Superior temporal gyrus (tissue), 1 donor: ENCODE measurements around the gene COL5A1.
A peak's percentile ranks its signal among the peaks of the same experiment; 100 is the strongest.

Source experiments
- DNase-seq: peaks from one replicate; pipeline ENCODE4 v3.0.0-alpha.2; 2016; ENCODE audit errors: extremely low spot score

The COL5A1 gene

GRCh38 chr9:134813841-134814240, 172.2 kb downstream of the COL5A1 start:
- no peak for DNase-seq

DNA sequence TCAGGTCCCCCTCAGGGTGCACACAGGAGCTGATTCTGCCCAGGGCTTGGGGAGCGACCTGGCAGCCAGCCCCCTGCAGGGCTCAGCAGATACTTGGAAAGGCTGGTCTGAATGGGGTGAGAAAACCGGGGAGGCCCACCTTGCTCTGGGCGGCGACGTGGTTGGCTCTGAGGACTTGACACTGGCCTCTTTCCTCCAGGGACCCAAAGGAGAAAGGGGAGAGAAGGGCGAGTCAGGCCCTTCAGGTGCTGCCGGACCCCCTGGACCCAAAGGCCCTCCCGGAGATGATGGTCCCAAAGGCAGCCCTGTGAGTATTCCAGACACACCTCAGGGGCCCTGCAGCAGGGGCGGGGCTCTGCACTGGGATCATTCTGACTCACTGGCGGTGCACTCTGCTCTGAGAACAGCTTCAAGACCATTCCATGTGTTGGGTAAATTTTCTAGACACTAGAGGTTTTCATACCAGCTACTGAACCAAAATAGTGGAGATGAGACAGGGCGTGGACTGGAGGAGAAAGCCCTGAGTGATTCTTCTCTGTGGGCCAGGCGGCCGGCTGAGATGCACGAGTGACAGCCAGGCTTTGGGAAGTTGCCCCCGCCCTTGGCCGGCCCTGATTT, 173.1 kb downstream of the COL5A1 start:
- DNase-seq = no peak

DNA sequence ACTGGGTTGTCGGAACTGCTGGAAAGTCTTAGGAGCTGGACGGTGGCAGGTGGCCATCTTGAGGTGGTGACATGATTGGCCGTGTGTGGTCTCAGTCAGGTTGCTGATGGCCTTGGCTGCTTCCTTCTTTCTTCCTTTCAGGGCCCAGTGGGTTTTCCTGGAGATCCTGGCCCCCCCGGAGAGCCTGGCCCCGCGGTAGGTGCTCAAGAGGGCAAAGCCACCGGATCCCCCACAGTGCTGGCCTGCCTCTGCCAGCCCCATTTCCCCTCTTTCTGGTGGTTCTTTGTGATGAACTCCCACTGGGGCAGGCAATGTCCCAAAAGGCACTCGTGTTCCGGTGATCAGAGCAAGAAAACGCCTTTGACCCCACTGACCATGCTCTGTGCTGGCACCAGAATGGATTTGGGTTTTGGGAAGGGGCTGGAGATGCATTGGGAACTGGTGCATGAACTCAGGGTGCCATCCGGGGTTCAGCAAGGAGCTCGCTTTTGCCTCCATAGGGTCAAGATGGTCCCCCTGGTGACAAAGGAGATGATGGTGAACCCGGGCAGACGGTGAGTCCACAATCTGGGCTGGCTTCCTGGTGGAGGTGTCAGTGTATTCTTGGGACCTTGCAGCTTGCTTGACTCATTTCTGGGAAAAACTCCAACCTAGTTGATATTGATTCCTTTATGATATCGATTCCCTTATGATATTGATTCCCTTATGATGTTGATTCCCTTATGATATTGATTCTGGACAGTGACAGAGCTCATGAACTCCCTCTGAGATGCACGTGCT, 174.0 kb downstream of the COL5A1 start:
- DNase-seq = no peak

DNA sequence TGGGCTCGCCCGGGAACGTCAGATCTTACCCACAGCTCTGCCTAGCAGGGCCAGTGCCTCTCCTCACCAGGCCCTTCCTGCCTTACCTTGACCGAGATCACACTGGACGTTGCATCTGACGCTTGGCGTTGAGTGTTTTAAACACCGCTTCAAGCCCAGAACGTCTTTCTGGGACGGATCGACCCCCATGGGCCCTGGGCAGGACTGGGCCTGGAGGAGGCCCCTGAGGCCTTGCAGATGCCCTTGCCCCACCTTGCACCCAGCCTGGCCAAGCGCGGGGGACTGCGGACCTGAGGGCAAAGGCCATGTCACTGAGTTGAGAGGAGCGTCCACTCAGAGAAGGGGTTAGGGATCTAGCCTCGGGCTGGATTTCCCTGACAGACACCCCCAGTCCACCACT, 174.7 kb downstream of the COL5A1 start:
- no peak for DNase-seq

DNA sequence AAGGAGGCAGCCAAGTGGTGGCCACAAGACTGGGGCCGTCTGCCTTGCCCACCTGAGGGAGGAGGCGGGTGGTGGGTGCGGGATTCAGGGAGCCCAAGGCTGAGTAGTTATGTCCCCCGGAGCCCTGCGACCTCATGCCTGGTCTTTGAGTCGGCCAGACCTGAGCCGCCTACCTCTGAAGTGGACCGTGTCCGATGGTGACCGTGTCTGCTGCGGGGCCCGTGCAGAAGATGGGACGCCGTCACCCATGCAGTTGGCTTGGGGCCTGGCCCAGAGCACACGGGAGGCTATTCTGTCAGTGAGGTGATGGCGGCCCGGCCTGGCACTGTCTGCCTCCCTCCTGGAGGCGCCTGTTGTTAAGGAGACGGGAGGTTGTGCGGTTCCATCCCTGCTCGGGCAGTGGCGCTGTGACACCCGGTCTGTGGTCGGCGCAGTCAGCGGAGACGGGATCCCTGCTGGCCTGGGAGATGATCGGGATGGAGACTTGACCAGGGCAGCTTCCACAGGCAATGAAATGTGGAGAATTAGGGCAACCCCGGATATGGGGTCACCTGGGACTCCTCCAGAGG, 176.5 kb downstream of the COL5A1 start:
- DNase-seq = no peak

- DNase-seq = no peak
Observed at GRCh38 chr9:134818591-134818990, 177.0 kb downstream of the COL5A1 start.

GRCh38 chr9:134820901-134821300, 179.3 kb downstream of the COL5A1 start:
- DNase-seq = no peak

- DNase-seq = no peak
Observed at GRCh38 chr9:134822541-134822940, 180.9 kb downstream of the COL5A1 start.

DNA sequence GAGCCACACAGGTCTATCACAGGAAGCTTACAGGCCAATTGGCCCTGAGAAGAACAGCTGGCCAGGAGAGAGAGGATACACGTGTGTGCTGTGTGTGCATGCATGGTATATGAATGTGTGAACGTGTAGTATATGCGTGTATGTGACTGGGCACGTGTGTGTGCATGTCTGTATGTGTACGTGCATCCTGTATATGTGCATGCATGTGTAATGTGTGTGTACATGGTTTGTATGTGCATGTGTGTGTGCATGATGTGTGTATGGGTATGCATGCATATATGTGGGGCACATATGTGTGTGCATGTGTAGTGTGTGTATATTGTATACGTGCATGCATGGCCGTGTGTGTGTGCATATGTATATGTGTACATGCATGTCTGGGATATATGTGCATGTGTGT, 182.0 kb downstream of the COL5A1 start:
- no peak for DNase-seq

DNA sequence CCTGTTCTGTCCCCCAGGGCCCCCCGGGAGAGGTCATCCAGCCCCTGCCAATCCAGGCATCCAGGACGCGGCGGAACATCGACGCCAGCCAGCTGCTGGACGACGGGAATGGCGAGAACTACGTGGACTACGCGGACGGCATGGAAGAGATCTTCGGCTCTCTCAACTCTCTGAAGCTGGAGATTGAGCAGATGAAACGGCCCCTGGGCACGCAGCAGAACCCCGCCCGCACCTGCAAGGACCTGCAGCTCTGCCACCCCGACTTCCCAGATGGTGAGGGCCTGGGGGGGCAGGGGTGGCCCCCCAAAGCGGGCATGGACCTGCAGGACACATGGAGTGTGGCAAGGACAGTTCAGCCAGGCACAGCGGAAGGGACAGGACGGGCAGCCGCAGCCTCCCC, 183.0 kb downstream of the COL5A1 start:
- no peak for DNase-seq

GRCh38 chr9:134825025-134825424, 183.4 kb downstream of the COL5A1 start:
- DNase-seq = no peak

DNA sequence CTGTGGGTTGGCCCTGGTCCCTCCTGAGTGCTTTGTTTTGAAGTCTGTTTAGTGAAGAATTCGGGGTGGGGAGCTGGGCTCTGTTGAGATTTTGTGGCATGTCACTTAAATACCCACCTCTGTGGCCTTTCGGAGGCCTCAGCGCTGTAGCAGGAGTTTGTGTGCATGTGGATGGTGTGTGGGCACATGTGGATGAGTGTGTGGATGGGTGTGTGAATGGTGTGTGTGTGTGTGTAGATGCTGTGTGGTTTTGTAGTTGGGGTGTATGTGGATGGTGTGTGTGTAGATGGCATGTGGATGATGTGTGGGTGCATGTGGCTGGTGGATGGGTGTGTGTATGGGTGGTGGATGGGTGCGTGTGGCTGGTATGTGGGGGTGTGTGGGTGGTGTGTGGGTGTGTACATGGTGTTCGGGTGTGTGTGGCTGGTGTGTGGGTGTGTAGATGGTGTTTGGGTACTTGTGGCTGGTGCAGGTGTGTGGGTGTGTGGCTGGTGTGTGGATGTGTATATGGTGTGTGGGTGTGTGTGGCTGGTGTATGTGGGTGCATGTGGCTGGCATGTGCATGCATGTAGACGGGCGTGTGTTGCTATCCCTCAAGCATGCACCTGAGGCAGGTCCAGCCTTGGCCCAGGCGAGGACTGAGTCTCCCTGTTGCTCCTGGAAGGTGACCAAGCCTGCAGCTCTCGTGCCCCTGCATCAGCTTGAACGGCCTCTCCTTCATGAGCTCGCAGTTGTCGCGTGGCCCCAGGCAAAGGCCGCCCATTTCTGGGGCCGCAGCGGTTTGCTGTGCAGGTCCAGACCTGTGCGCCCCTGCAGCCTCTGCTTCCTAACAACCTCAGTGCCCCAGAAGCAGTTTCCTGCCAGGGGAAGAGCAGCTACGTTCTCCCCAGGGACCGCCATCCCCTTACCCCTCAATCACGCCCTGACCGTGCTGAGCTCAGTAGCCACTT, 185.0 kb downstream of the COL5A1 start:
- no peak for DNase-seq

DNA sequence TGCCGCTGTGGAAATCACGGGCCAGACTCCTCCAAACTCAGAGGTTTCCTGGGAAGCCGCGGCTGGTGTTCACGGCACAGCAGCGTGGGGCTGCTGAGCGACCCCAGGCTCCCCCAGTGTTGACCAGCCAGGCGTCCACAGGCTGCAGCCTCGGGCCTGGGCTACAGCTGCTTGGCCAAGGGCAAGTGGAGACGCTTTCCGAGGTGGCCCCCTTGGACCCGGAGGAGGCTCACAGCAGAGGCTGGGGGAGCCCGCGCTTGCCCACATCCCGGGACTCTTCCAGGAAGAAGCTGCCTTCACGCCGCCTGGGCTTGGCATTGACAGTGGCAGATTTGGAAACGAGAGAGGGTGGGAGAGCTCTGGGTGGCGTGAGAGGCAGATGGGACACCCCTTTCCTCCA, 186.0 kb downstream of the COL5A1 start:
- DNase-seq = no peak

GRCh38 chr9:134827993-134828392, 186.4 kb downstream of the COL5A1 start:
- DNase-seq = no peak

GRCh38 chr9:134828892-134829291, 187.3 kb downstream of the COL5A1 start:
- DNase-seq = no peak

GRCh38 chr9:134829356-134829937, 187.8 kb downstream of the COL5A1 start:
- DNase-seq = no peak

- peak; percentile 22 for DNase-seq
Observed at GRCh38 chr9:134830126-134830525, 188.5 kb downstream of the COL5A1 start.

DNA sequence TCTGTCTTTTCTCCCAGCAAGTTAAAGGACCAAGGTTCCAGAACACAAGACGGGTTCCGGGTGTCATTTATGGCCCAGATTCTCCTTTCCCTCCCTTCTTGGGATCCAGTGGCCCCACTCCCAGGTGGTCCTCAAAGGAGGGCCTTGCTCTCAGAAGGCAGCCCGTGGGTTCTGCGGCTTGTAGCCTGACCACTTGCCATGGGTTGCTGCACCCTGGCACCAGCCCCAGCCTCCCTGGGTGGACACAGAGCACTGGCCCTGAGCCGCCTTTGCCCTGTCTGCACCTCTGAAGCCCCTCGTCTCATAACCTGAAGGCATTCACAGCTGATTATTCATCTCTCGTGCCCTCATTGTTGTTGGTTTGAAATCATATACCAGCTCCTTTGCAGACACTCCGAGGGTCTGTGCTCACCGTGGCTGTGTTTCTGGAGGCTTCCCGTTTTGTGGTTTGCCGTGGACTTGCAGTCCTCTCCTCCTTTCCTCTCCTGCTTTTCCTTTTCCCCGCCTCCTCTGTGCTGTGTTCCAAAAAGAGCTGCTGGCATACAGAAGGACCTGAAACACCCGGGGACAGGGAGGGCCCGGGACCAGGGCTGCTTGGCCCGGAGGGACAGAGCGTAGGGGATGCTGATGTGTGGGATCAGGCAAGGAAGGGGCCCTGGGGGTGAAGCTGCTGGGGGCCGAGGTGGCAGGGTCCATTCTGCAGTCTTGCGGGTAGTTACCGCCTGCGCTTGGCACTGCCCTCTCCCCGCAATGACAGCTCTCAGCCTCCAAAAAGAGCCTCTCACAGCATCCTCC, 189.5 kb downstream of the COL5A1 start:
- no peak for DNase-seq

- DNase-seq = no peak
Observed at GRCh38 chr9:134832471-134832870, 190.9 kb downstream of the COL5A1 start.

DNA sequence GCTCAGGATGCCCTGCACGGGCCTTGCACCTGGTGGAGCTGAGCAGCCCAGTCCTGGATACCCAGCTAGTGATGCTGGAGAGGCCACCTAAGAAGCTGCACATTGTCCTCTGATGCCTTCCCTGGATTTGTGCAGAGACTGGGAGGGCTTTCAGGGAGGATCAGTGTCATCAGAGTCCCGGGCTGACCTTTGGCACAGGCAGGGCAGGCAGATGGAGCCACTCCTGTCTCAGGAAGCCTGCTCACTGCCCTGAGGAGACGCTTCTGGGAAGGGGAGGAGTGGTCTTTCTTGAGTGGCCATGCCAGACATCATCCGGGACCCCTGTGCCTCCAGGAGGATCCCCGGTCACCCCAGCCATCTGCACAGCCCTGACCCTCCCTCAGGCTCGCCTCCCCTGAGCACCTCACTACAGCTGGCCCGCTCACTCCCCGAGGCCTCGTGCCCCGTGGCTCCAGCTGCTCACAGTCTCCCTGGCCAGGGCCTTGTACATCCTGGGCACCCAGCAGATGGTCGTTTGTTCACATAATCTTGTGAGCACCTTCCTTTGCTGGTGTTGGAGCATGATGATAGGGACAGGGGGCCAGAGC, 191.8 kb downstream of the COL5A1 start:
- DNase-seq = no peak
